ENCODE measurements around the gene FRYL. TPM values are rescaled to one million over a fixed set of nuclear protein-coding genes. Genes with fewer than 3 reads are reported as not detected.
A peak's percentile ranks its signal among the peaks of the same experiment; 100 is the strongest.

Gene FRYL
- total RNA-seq, 1 donor from 2014 or later, result 30.8 TPM

DNA sequence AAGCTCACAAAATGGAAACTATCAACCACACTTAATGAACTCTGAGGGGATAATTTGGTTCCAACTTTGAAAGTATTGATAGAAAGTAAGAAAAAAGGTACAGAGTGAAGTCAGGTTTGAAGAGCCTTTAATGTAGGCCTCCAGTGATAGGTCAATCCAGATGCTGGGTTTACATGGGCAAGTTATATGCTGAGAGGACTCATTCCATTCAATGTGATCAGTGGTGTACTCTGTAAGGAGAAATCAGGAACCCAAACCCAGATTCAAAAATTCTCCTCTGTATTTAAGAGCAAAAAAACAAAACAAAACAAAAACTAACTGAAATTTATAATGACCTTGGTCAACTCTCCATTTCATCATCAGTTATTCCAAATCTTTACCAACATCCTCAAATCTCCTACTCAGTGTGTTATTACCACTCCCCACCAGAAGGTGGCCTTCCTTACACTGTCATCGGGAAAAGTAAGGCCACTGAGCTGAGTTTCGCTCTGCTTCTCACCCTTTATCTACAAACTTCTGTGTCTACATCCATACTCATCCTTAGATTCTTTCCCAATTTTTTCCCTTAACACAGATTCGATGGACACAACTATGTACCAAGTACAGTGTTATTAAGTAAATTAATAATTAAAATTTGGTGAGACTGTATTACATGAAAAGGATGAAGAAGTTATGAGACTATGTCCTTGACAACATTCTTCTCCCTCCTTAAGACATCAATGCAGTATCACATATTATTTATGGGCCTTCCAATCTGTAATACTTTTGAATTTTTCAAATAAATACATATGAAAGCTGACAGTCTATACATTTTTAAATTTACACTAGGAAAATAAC, 201.7 kb downstream of the FRYL start:
- no peak overlapping the region for H3K27ac Mint-ChIP-seq (ENCODE audit: unreplicated experiment)
- TF ChIP-seq, protein P1, sequence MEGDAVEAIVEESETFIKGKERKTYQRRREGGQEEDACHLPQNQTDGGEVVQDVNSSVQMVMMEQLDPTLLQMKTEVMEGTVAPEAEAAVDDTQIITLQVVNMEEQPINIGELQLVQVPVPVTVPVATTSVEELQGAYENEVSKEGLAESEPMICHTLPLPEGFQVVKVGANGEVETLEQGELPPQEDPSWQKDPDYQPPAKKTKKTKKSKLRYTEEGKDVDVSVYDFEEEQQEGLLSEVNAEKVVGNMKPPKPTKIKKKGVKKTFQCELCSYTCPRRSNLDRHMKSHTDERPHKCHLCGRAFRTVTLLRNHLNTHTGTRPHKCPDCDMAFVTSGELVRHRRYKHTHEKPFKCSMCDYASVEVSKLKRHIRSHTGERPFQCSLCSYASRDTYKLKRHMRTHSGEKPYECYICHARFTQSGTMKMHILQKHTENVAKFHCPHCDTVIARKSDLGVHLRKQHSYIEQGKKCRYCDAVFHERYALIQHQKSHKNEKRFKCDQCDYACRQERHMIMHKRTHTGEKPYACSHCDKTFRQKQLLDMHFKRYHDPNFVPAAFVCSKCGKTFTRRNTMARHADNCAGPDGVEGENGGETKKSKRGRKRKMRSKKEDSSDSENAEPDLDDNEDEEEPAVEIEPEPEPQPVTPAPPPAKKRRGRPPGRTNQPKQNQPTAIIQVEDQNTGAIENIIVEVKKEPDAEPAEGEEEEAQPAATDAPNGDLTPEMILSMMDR (IDR thresholded peaks at IDR 0.05), result peak; percentile 96

DNA sequence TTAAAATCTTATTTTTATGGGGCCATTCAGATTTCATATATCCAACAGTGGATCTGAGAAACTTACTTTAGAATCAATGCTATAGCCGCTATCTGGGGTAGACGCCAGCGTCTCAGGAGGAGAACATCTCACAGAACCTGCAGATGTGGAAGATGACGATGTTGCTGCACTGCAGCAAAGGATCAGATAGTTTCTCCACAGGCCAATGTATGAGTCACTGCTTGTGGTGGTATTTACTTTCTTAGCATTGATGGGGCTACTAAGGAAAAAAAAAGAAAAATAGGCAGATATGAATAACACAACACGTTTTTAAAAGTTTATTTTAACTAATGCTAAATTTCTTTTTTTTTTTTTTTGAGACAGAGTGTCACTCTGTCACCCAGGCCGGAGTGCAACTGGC, 204.1 kb downstream of the FRYL start:
- Mint-ChIP-seq H3K4me3 (ENCODE audit: unreplicated experiment) (no peak overlapping the region), H3K9me3 (ENCODE audit: low read depth) (no peaks in the 10 kb centered on the region), H3K27ac (ENCODE audit: unreplicated experiment) (peak overlapping the region; percentile 17), H3K36me3 (ENCODE audit: low read depth) (peaks cover 5% of the 10 kb centered on the region), H3K27me3 (ENCODE audit: low read depth) (no peaks in the 10 kb centered on the region), H3K4me1 (ENCODE audit: low read depth) (no peaks in the 10 kb centered on the region)
- no peak for DNase-seq (ENCODE audit: low spot score)
- TF ChIP-seq, protein P1 (IDR thresholded peaks at IDR 0.05), result no peak

More for the DNA sequence above, 201.7 kb downstream of the FRYL start:
- Mint-ChIP-seq H3K9me3 (ENCODE audit: low read depth) (no peaks in the 10 kb centered on the region), H3K36me3 (ENCODE audit: low read depth) (peaks cover 7% of the 10 kb centered on the region), H3K4me3 (ENCODE audit: unreplicated experiment) (no peak overlapping the region), H3K27me3 (ENCODE audit: low read depth) (no peaks in the 10 kb centered on the region), H3K4me1 (ENCODE audit: low read depth) (no peaks in the 10 kb centered on the region)
- DNase-seq (ENCODE audit: low spot score), result no peak

DNA sequence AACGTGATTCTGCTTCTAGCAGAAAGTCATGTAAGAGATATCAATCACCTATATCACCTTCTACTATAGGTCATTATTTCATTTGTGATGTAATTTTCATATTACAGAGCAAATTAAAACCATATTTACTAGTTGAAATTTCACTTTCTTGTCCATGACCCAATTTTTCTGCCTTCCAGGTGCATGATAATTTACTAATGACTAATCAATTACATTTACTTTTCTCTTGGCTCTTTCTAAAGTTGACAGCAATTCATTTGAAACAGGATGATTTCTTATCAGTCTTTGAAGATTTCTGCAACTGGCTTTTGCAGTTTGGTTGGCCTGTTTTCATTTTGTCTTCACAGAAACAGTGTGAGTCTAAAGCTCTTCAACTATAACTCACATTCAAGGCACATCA, 208.6 kb downstream of the FRYL start:
- no peaks in the 10 kb centered on the region for H3K4me1 Mint-ChIP-seq (ENCODE audit: low read depth)
- no peaks in the 10 kb centered on the region for H3K27me3 Mint-ChIP-seq (ENCODE audit: low read depth)
- no peak overlapping the region for H3K4me3 Mint-ChIP-seq (ENCODE audit: unreplicated experiment)
- H3K27ac Mint-ChIP-seq (ENCODE audit: unreplicated experiment), result no peak overlapping the region
- TF ChIP-seq, protein P1 (IDR thresholded peaks at IDR 0.05), result no peak
- DNase-seq (ENCODE audit: low spot score), result no peak
- no peaks in the 10 kb centered on the region for H3K9me3 Mint-ChIP-seq (ENCODE audit: low read depth)
- H3K36me3 Mint-ChIP-seq (ENCODE audit: low read depth), result peaks cover 4% of the 10 kb centered on the region

DNA sequence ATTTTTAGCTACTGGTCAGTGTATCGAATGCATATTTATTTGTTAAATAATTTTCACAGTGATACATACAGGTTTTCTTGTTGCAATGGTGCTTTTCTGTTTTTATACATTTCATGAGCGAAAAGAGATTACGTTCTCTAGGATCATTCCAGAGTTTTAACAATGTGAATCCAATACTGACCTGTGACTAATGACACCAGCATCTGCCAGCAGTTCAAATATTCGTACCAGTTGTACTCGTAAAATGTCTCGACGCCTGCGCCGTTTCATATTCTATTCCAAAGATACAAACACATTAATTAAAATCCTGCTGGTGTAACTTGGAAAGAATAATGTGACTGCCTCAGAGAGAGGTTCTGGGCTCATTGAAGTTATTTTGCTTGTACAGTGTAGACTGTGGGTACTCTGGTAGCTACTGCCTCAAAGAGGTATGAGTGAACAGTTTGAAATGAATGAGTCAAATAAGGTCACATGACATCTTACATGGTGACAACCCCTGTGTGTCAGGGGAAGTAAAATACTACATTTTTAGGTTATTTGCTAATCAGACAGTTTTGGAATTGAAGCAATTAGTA, 209.3 kb downstream of the FRYL start:
- no peak for DNase-seq (ENCODE audit: low spot score)
- TF ChIP-seq, protein P1 (IDR thresholded peaks at IDR 0.05), result no peak
- H3K4me3 Mint-ChIP-seq (ENCODE audit: unreplicated experiment), result no peak overlapping the region

DNA sequence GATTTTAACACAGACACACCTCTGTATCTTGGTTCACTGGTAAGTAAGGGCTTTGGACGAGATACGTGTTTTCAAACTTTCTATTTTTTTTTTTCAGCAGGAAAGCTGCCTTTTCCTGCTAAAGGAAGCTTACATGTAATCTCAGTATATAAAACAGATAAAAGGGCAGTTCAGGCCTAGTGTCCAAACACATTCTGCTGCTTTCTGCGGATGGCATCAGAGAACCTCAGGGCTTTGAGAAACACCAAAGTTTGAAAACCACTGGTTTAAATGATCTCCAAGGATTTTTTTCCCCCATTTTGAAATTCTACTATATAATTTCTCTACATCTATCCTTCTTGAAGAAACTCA, 214.1 kb downstream of the FRYL start:
- TF ChIP-seq, protein P1 (IDR thresholded peaks at IDR 0.05), result no peak
- H3K9me3 Mint-ChIP-seq (ENCODE audit: low read depth), result no peaks in the 10 kb centered on the region
- H3K27ac Mint-ChIP-seq (ENCODE audit: unreplicated experiment), result no peak overlapping the region
- peaks cover 10% of the 10 kb centered on the region for H3K36me3 Mint-ChIP-seq (ENCODE audit: low read depth)
- no peaks in the 10 kb centered on the region for H3K4me1 Mint-ChIP-seq (ENCODE audit: low read depth)
- no peak overlapping the region for H3K4me3 Mint-ChIP-seq (ENCODE audit: unreplicated experiment)
- H3K27me3 Mint-ChIP-seq (ENCODE audit: low read depth), result no peaks in the 10 kb centered on the region
- no peak for DNase-seq (ENCODE audit: low spot score)

More for the DNA sequence above, 209.3 kb downstream of the FRYL start:
- peaks cover 7% of the 10 kb centered on the region for H3K36me3 Mint-ChIP-seq (ENCODE audit: low read depth)
- H3K27ac Mint-ChIP-seq (ENCODE audit: unreplicated experiment), result no peak overlapping the region
- no peaks in the 10 kb centered on the region for H3K9me3 Mint-ChIP-seq (ENCODE audit: low read depth)
- no peaks in the 10 kb centered on the region for H3K27me3 Mint-ChIP-seq (ENCODE audit: low read depth)
- no peaks in the 10 kb centered on the region for H3K4me1 Mint-ChIP-seq (ENCODE audit: low read depth)

Measured in chondrocyte (in vitro differentiated cells).